Karpas-422 (cell line): ENCODE measurements around the gene RBMS1. TPM values are rescaled to one million over a fixed set of nuclear protein-coding genes. Genes with fewer than 3 reads are reported as not detected.
"Not testable (repeated sequence)": the region's sequence is repeated elsewhere in the genome, so short reads cannot be mapped to it uniquely, and the experiment has no call there.

Source experiments
- DNase-seq: peaks from one replicate; pipeline ENCODE4 v3.0.0-alpha.2; 2015
- H2AFZ ChIP-seq: fragments of 200-600 bp; sonication (generic); 2 replicates; pipeline ENCODE4 v1.6.1; 2014; ENCODE audit warnings: antibody characterized with exemption, low read length, mixed read lengths
- H3K27ac ChIP-seq: fragments of 200-600 bp; sonication (generic); 2 replicates; pipeline ENCODE4 v1.5.1; 2014; ENCODE audit warnings: mild to moderate bottlenecking, low read length, moderate library complexity
- H3K27me3 ChIP-seq: fragments of 200-600 bp; sonication (generic); 2 replicates; pipeline ENCODE4 v1.6.1; 2014; ENCODE audit warnings: low read length, mixed read lengths
- H3K36me3 ChIP-seq: fragments of 200-600 bp; sonication (generic); 2 replicates; pipeline ENCODE4 v1.6.1; 2014; ENCODE audit warnings: low read length, mixed read lengths; ENCODE audit not compliant: insufficient read depth
- H3K4me1 ChIP-seq: fragments of 200-600 bp; sonication (generic); 2 replicates; pipeline ENCODE4 v1.6.1; 2014; ENCODE audit warnings: mild to moderate bottlenecking, low read length, mixed read lengths
- H3K4me2 ChIP-seq: fragments of 200-600 bp; sonication (generic); 2 replicates; pipeline ENCODE4 v1.6.1; 2014; ENCODE audit warnings: low read length, low read depth, mild to moderate bottlenecking; ENCODE audit not compliant: poor library complexity, severe bottlenecking
- H3K4me3 ChIP-seq: fragments of 200-600 bp; sonication (generic); 2 replicates; pipeline ENCODE4 v1.5.1; 2014; ENCODE audit warnings: mild to moderate bottlenecking, antibody characterized with exemption, low read length, mixed read lengths
- H3K79me2 ChIP-seq: fragments of 200-600 bp; sonication (generic); 2 replicates; pipeline ENCODE4 v1.6.1; 2014; ENCODE audit warnings: mild to moderate bottlenecking, low read length, mixed read lengths
- H3K9ac ChIP-seq: fragments of 200-600 bp; sonication (generic); 2 replicates; pipeline ENCODE4 v1.6.0; 2014; ENCODE audit warnings: low read length
- H3K9me2 ChIP-seq: fragments of 200-600 bp; sonication (generic), shearing (Covaris generic); replicated peaks from 2 replicates; pipeline ENCODE4 v1.6.0; 2014; ENCODE audit warnings: mild to moderate bottlenecking, low read length, moderate library complexity; ENCODE audit not compliant: insufficient read depth
- H3K9me3 ChIP-seq: fragments of 300-700, 200-600 bp; sonication (generic); 2 replicates; pipeline ENCODE4 v1.6.1; 2014; ENCODE audit warnings: low read length, mixed read lengths
- H4K20me1 ChIP-seq: fragments of 200-600 bp; sonication (generic); 2 replicates; pipeline ENCODE4 v1.6.1; 2014; ENCODE audit warnings: mild to moderate bottlenecking, antibody characterized with exemption, low read length, low read depth; ENCODE audit not compliant: insufficient read depth
- total RNA-seq: library from RNA; depleted of rRNA; stranded (reverse); fragments of >200 nt; shearing (Covaris generic); gene quantifications from 2 replicates; pipeline ENCODE4 v1.2.3, GENCODE V29; 2014; ENCODE audit warnings: low replicate concordance

The RBMS1 gene
- total RNA-seq, 1 experiment from 2014 or later: not detected

GRCh38 chr2:160421646-160422501 is 71.7 kb downstream of the RBMS1 start:
- not testable (repeated sequence) for H3K9me3 ChIP-seq, H4K20me1 ChIP-seq, H3K9me2 ChIP-seq, H3K36me3 ChIP-seq, DNase-seq, H2AFZ ChIP-seq, H3K79me2 ChIP-seq, H3K27ac ChIP-seq, H3K4me1 ChIP-seq, H3K4me2 ChIP-seq, H3K27me3 ChIP-seq, H3K9ac ChIP-seq, H3K4me3 ChIP-seq

- H3K4me2 ChIP-seq: no peak overlapping the region
- H3K27ac ChIP-seq: no peak overlapping the region
- no peaks in the 10 kb centered on the region for H3K79me2 ChIP-seq
- H3K9me2 ChIP-seq: no peaks in the 10 kb centered on the region
- no peaks in the 10 kb centered on the region for H3K27me3 ChIP-seq
- H2AFZ ChIP-seq: no peak overlapping the region
- H3K4me1 ChIP-seq: no peaks in the 10 kb centered on the region
- no peak overlapping the region for H3K9ac ChIP-seq
- no peak overlapping the region for H3K4me3 ChIP-seq
- H3K9me3 ChIP-seq: no peaks in the 10 kb centered on the region
- no peaks in the 10 kb centered on the region for H3K36me3 ChIP-seq
- no peaks in the 10 kb centered on the region for H4K20me1 ChIP-seq
- DNase-seq: no peak
These were observed 72.9 kb downstream of the RBMS1 start for GRCh38 chr2:160420711-160421110.

- no peak for DNase-seq
- Histone ChIP-seq H2AFZ (no peak overlapping the region), H3K4me2 (no peak overlapping the region), H4K20me1 (no peaks in the 10 kb centered on the region), H3K27me3 (no peaks in the 10 kb centered on the region), H3K27ac (no peak overlapping the region), H3K9me2 (no peaks in the 10 kb centered on the region), H3K79me2 (no peaks in the 10 kb centered on the region), H3K4me3 (no peak overlapping the region), H3K4me1 (no peaks in the 10 kb centered on the region), H3K9me3 (no peaks in the 10 kb centered on the region), H3K9ac (no peak overlapping the region), H3K36me3 (no peaks in the 10 kb centered on the region)
These were observed 73.7 kb downstream of the RBMS1 start for GRCh38 chr2:160419776-160420505.

GRCh38 chr2:160418853-160419252 is 74.8 kb downstream of the RBMS1 start:
- H3K9me2 ChIP-seq: no peaks in the 10 kb centered on the region
- DNase-seq: no peak
- H3K9ac ChIP-seq: no peak overlapping the region
- no peak overlapping the region for H2AFZ ChIP-seq
- no peak overlapping the region for H3K4me3 ChIP-seq
- no peaks in the 10 kb centered on the region for H3K9me3 ChIP-seq
- H3K4me2 ChIP-seq: no peak overlapping the region
- H4K20me1 ChIP-seq: no peaks in the 10 kb centered on the region
- no peaks in the 10 kb centered on the region for H3K79me2 ChIP-seq
- no peaks in the 10 kb centered on the region for H3K36me3 ChIP-seq
- no peak overlapping the region for H3K27ac ChIP-seq
- no peaks in the 10 kb centered on the region for H3K4me1 ChIP-seq
- no peaks in the 10 kb centered on the region for H3K27me3 ChIP-seq

GRCh38 chr2:160418398-160418765 is 75.2 kb downstream of the RBMS1 start:
- no peaks in the 10 kb centered on the region for H3K79me2 ChIP-seq

GRCh38 chr2:160417745-160418397 is 75.7 kb downstream of the RBMS1 start:
- no peak overlapping the region for H3K4me2 ChIP-seq
- H3K4me3 ChIP-seq: no peak overlapping the region
- no peaks in the 10 kb centered on the region for H3K9me2 ChIP-seq
- H3K9me3 ChIP-seq: no peaks in the 10 kb centered on the region
- no peak for DNase-seq
- no peaks in the 10 kb centered on the region for H3K79me2 ChIP-seq
- no peaks in the 10 kb centered on the region for H3K27me3 ChIP-seq
- H4K20me1 ChIP-seq: no peaks in the 10 kb centered on the region
- H3K27ac ChIP-seq: no peak overlapping the region
- no peaks in the 10 kb centered on the region for H3K4me1 ChIP-seq
- H2AFZ ChIP-seq: no peak overlapping the region
- no peaks in the 10 kb centered on the region for H3K36me3 ChIP-seq
- no peak overlapping the region for H3K9ac ChIP-seq

More at GRCh38 chr2:160418398-160418765, 75.2 kb downstream of the RBMS1 start:
- H3K9me3 ChIP-seq: no peaks in the 10 kb centered on the region
- no peak overlapping the region for H3K9ac ChIP-seq
- H3K27ac ChIP-seq: no peak overlapping the region
- no peaks in the 10 kb centered on the region for H3K27me3 ChIP-seq
- no peaks in the 10 kb centered on the region for H3K9me2 ChIP-seq
- no peaks in the 10 kb centered on the region for H3K4me1 ChIP-seq
- no peak overlapping the region for H3K4me2 ChIP-seq
- no peaks in the 10 kb centered on the region for H3K36me3 ChIP-seq
- no peak overlapping the region for H3K4me3 ChIP-seq
- no peak for DNase-seq
- no peaks in the 10 kb centered on the region for H4K20me1 ChIP-seq
- no peak overlapping the region for H2AFZ ChIP-seq

- Histone ChIP-seq H3K36me3 (no peaks in the 10 kb centered on the region), H3K27ac (no peak overlapping the region), H3K4me1 (no peaks in the 10 kb centered on the region), H3K4me2 (no peak overlapping the region), H3K27me3 (no peaks in the 10 kb centered on the region), H3K9me2 (no peaks in the 10 kb centered on the region), H3K4me3 (no peak overlapping the region), H2AFZ (no peak overlapping the region), H4K20me1 (no peaks in the 10 kb centered on the region), H3K9ac (no peak overlapping the region), H3K79me2 (no peaks in the 10 kb centered on the region), H3K9me3 (no peaks in the 10 kb centered on the region)
- no peak for DNase-seq
These were observed 77.6 kb downstream of the RBMS1 start for GRCh38 chr2:160415991-160416390.

- Histone ChIP-seq H3K4me3 (no peak overlapping the region), H4K20me1 (no peaks in the 10 kb centered on the region), H3K4me2 (no peak overlapping the region), H3K27me3 (no peaks in the 10 kb centered on the region), H3K4me1 (no peaks in the 10 kb centered on the region), H2AFZ (no peak overlapping the region), H3K79me2 (no peaks in the 10 kb centered on the region), H3K9ac (no peak overlapping the region), H3K9me3 (no peaks in the 10 kb centered on the region), H3K9me2 (no peaks in the 10 kb centered on the region), H3K36me3 (no peaks in the 10 kb centered on the region), H3K27ac (no peak overlapping the region)
- no peak for DNase-seq
These were observed 81.7 kb downstream of the RBMS1 start for GRCh38 chr2:160411955-160412354.
